GM21529 (cell line): ENCODE results near the gene MIER1.
"Not testable (repeated sequence)": the region's sequence is repeated elsewhere in the genome, so short reads cannot be mapped to it uniquely, and the experiment has no call there.

ENCODE experiments used
- ATAC-seq: cut with Tn5 transposase; IDR thresholded peaks from one replicate; pipeline ENCODE4 v1.9.1; 2021; ENCODE audit not compliant: unreplicated experiment

Gene MIER1

GRCh38 chr1:66937529-66938234 is 12.9 kb downstream of the MIER1 start:
- ATAC-seq: no peak

GRCh38 chr1:66938613-66939012 is 13.8 kb downstream of the MIER1 start:
- ATAC-seq: no peak

- no peak for ATAC-seq
Observed at GRCh38 chr1:66940981-66941380, 16.2 kb downstream of the MIER1 start.

- ATAC-seq: no peak
Observed at GRCh38 chr1:66943361-66943969, 18.7 kb downstream of the MIER1 start.

DNA sequence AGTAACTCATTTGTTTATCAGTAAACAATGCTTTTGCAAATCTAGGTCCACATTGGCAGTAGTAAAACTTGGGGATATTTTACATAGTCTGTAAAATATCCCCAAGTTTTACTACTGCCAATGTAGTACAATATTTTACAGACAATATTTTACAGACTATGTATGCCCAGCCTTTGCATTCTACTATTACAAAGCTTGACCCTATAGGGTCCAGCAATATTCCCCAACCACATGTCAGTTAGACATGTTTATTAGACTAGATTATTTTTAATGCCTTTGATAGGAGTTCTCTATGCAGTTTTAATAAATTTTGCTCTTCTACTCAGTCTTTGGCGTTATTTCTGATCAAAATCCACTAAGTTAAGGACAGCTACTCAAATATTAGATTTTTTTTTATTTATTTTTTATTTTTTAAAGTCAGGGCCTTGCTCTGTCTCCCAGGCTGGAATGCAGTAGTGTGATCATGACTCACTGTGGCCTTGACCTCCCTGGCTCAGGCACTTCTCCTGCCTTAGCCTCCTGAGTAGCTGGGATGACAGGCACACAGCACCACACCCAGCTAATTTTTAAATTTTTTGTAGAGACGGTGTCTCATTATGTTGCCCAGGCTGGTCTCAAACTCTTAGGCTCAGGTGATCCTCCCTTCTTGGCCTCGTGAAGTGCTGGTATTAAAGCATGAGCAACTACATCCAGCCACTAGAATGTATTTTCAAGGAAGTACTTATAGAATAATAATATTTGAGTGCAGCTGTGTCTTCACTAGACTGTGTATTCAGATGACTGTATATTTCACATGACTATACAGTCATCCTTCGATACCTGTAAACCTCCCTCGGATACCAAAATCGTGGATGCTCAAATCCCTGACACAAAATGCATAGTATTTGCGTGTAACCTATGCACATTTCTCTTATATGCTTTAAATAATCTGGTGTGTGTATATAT is 19.8 kb downstream of the MIER1 start:
- no peak for ATAC-seq

DNA sequence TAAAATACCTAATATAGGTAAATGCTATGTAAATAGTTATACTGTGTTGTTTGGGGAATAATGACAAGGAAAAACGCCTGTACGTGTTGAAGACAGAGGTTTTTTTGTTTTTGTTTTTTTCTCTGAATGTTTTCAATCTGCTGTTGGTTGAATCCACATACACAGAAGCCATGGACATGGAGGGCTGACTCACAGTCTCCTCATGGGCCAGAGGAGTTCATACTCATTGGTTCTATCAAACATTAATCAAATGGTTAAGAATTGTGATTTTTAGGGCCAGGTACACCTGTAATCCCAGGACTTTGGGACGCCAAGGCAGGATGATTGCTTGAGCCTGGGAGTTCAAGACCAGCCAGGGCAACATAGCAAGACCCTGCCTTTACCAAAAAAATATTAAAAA is 20.5 kb downstream of the MIER1 start:
- ATAC-seq: no peak

DNA sequence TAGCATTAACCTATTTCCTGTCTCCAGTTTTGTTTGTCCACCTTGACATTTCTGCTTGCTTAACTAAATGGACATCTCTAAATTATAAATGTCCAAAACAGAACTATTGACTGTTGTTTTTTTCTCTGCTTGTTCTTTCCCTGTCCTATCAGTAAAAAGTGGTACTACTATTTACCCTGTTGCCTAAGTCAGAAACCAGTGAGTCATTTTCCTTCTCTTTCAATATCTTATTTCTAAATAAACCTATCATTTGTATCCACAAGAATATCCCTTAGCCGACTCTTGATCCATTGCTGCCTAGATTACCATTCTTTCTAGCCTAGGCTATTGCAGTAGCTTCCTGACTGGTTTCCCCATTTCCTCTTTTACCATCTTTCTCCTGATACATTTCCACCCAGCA is 22.5 kb downstream of the MIER1 start:
- ATAC-seq: no peak

GRCh38 chr1:66951513-66951912 is 26.7 kb downstream of the MIER1 start:
- no peak for ATAC-seq

- ATAC-seq: peak; percentile 81
Observed at GRCh38 chr1:66954208-66954607, 29.4 kb downstream of the MIER1 start.

GRCh38 chr1:66957938-66958337 is 33.1 kb downstream of the MIER1 start:
- ATAC-seq: no peak

GRCh38 chr1:66966188-66966873 is 41.5 kb downstream of the MIER1 start:
- ATAC-seq: not testable (repeated sequence)

GRCh38 chr1:66968574-66968973 is 43.8 kb downstream of the MIER1 start:
- ATAC-seq: no peak

- ATAC-seq: no peak
Observed at GRCh38 chr1:66978201-66978600, 53.4 kb downstream of the MIER1 start.

DNA sequence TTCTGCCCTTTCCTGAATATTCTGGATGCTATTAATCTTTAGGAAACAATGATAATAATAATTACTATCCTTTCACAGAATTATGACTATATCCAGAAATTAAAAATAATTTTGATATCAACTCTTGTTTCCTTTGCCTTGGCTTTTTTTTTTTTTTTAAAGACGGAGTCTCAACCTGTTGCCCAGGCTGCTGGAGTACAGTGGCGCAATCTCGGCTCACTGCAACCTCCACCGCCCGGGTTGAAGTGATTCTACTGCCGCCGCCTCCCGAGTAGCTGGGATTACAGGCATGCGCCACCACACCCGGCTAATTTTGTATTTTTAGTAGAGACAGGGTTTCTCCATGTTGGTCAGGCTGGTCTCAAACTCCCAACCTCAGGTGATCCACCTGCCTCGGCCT is 54.8 kb downstream of the MIER1 start:
- ATAC-seq: not testable (repeated sequence)

GRCh38 chr1:66980745-66981367 is 56.1 kb downstream of the MIER1 start:
- no peak for ATAC-seq

GRCh38 chr1:66981679-66982078 is 56.9 kb downstream of the MIER1 start:
- ATAC-seq: no peak

- ATAC-seq: peak; percentile 46
Observed at GRCh38 chr1:66982561-66983260, 57.9 kb downstream of the MIER1 start.

DNA sequence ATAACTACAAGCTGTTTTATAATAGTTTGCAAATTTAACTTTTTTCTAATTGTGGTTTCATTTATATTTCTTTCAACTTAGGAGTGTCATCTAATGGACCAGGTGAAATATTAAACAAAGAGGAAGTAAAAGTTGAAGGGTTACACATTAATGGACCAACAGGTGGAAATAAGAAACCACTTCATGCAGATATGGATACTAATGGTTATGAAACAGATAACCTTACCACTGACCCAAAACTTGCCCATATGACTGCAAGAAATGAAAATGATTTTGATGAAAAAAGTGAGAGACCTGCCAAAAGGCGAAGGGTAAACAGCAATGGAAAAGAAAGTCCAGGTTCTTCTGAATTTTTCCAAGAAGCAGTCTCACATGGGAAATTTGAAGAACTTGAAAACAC is 59.7 kb downstream of the MIER1 start:
- ATAC-seq: peak; percentile 91

DNA sequence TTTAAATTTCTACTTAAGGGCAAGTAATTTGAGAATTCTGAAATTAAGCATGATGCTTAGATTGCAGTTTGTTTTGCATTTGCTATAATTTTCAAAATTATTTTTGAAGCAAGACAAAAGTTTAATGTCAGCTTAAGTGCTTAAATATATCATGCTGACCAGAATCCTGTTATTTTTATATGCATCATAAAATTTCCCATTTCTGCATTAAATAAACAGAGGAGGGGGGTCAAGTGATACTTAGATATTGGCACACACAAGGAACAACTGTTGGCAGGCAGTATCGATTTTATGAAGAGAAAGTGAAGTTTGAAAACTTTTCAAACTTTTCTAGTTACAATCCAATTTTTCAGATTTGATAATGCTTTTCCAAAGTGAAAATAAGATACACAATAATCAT is 61.0 kb downstream of the MIER1 start:
- no peak for ATAC-seq

GRCh38 chr1:66993076-66993475 is 68.3 kb downstream of the MIER1 start:
- ATAC-seq: no peak
